Stimulated activated naive CD4-positive, alpha-beta T cell treated with Interleukin-2 at 50 U/mL for 16 hours (primary cell): Measurements from ENCODE around the gene HLA-DRB1.
"Not testable (repeated sequence)": the region's sequence is repeated elsewhere in the genome, so short reads cannot be mapped to it uniquely, and the experiment has no call there.

ENCODE experiments used
- DNase-seq: peaks from one replicate; lab custom pipeline; 2025; lab: John Stamatoyannopoulos, UW

Gene HLA-DRB1

GRCh38 chr6:32589596-32590449 lies at the start of gene HLA-DRB1:
Gene HLA-DRB1, minus strand, starts transcription at chr6:32589848. Its CDS starts 106 bp downstream, at chr6:32589742.
- no peak for DNase-seq

GRCh38 chr6:32638532-32639219 lies 49.0 kb upstream of the HLA-DRB1 start:
- DNase-seq: no peak

GRCh38 chr6:32637883-32638282 lies 48.2 kb upstream of the HLA-DRB1 start:
- DNase-seq: no peak

GRCh38 chr6:32637219-32637880 lies 47.7 kb upstream of the HLA-DRB1 start, which contains the start of gene HLA-DQA1:
Gene HLA-DQA1, plus strand, starts transcription at chr6:32637406. Its CDS starts 53 bp downstream, at chr6:32637459.
- no peak for DNase-seq

- no peak for DNase-seq
Observed at GRCh38 chr6:32635526-32636123, 46.0 kb upstream of the HLA-DRB1 start.

- DNase-seq: not testable (repeated sequence)
Observed at GRCh38 chr6:32629793-32630192, 40.1 kb upstream of the HLA-DRB1 start.

- DNase-seq: peak; percentile 17
Observed at GRCh38 chr6:32627831-32628230, 38.2 kb upstream of the HLA-DRB1 start.

GRCh38 chr6:32627249-32627648 lies 37.6 kb upstream of the HLA-DRB1 start:
- DNase-seq: no peak

GRCh38 chr6:32625137-32625536 lies 35.5 kb upstream of the HLA-DRB1 start:
- no peak for DNase-seq

- no peak for DNase-seq
Observed at GRCh38 chr6:32624565-32624964, 34.9 kb upstream of the HLA-DRB1 start.

- no peak for DNase-seq
Observed at GRCh38 chr6:32623693-32624092, 34.0 kb upstream of the HLA-DRB1 start.

GRCh38 chr6:32622545-32623401 lies 33.1 kb upstream of the HLA-DRB1 start:
- DNase-seq: peak; percentile 24

- no peak for DNase-seq
Observed at GRCh38 chr6:32621372-32621771, 31.7 kb upstream of the HLA-DRB1 start.

- DNase-seq: no peak
Observed at GRCh38 chr6:32617751-32618150, 28.1 kb upstream of the HLA-DRB1 start.

- DNase-seq: no peak
Observed at GRCh38 chr6:32615885-32616532, 26.4 kb upstream of the HLA-DRB1 start.

GRCh38 chr6:32614366-32615081 lies 24.9 kb upstream of the HLA-DRB1 start:
- no peak for DNase-seq

GRCh38 chr6:32613475-32613874 lies 23.8 kb upstream of the HLA-DRB1 start:
- no peak for DNase-seq

- no peak for DNase-seq
Observed at GRCh38 chr6:32610682-32611296, 21.1 kb upstream of the HLA-DRB1 start.
